HG03565 (cell line): ENCODE measurements around the gene SLC22A31.
"Not testable (repeated sequence)": the region's sequence is repeated elsewhere in the genome, so short reads cannot be mapped to it uniquely, and the experiment has no call there.

ENCODE experiments used
- ATAC-seq: cut with Tn5 transposase; IDR thresholded peaks from one replicate; pipeline ENCODE4 v1.9.1; 2021; ENCODE audit warnings: mild to moderate bottlenecking, moderate library complexity; ENCODE audit not compliant: unreplicated experiment

The SLC22A31 gene

GRCh38 chr16:89193576-89194293, 6.6 kb downstream of the SLC22A31 start:
- ATAC-seq, result no peak

GRCh38 chr16:89192956-89193575, 7.3 kb downstream of the SLC22A31 start:
- no peak for ATAC-seq

GRCh38 chr16:89192186-89192955, 8.0 kb downstream of the SLC22A31 start:
- not testable (repeated sequence) for ATAC-seq

- ATAC-seq, result no peak
Observed at GRCh38 chr16:89191901-89192185, 8.5 kb downstream of the SLC22A31 start.

GRCh38 chr16:89191033-89191900, 9.1 kb downstream of the SLC22A31 start:
- no peak for ATAC-seq

- no peak for ATAC-seq
Observed at GRCh38 chr16:89190150-89190958, 10.0 kb downstream of the SLC22A31 start.

- no peak for ATAC-seq
Observed at GRCh38 chr16:89189358-89190025, 10.8 kb downstream of the SLC22A31 start.

- ATAC-seq, result not testable (repeated sequence)
Observed at GRCh38 chr16:89188471-89189357, 11.6 kb downstream of the SLC22A31 start.

GRCh38 chr16:89187770-89188392, 12.5 kb downstream of the SLC22A31 start:
- ATAC-seq, result no peak

GRCh38 chr16:89187032-89187769, 13.1 kb downstream of the SLC22A31 start:
- no peak for ATAC-seq

GRCh38 chr16:89186593-89187031, 13.7 kb downstream of the SLC22A31 start:
- not testable (repeated sequence) for ATAC-seq

- ATAC-seq, result not testable (repeated sequence)
Observed at GRCh38 chr16:89185887-89186592, 14.3 kb downstream of the SLC22A31 start.

- ATAC-seq, result no peak
Observed at GRCh38 chr16:89184933-89185794, 15.2 kb downstream of the SLC22A31 start.

GRCh38 chr16:89184677-89184932, 15.7 kb downstream of the SLC22A31 start:
- no peak for ATAC-seq

GRCh38 chr16:89183975-89184676, 16.2 kb downstream of the SLC22A31 start:
- ATAC-seq, result no peak

GRCh38 chr16:89183463-89183862, 16.9 kb downstream of the SLC22A31 start:
- no peak for ATAC-seq
